Mesenteric fat pad (tissue), 1 donor: ENCODE results near the gene C4orf50. TPM values are rescaled to one million over a fixed set of nuclear protein-coding genes. Genes with fewer than 3 reads are reported as not detected.

ENCODE experiments used
- DNase-seq: peaks from one replicate; pipeline ENCODE4 v3.0.0-alpha.2; 2020; ENCODE audit warnings: low spot score
- total RNA-seq: library from RNA; stranded (reverse); fragmentation: NEBNext Ultra II Directional; extraction: Animal tissue kit (Norgen Biotek cat#: 25700); gene quantifications from one replicate; pipeline ENCODE4 v1.2.1, GENCODE V29; 2021
- donor health status: DM: yes; HTN: yes; CAD: no.

Gene C4orf50
- total RNA-seq, 1 donor from 2014 or later, result not detected

DNA sequence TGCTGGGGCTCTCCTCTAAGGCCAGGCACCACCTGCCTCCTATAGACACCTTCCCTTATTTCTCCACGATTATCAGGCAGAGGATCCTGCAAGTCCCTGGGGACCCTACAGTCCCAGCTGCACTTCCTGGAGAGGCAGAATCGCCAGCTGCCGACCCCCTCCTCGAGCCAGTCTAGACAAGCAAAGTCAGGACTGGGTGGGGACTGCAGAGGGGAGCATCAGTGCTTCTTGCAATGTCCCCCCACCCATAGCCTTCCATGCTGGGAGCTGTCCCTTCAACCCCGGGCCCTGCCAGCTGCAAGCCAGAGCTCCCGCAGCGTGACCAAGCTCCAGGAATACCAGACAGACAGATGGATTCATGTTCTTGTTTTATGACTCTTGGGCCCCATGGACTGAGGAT, 124.0 kb downstream of the C4orf50 start:
- DNase-seq, result no peak

DNA sequence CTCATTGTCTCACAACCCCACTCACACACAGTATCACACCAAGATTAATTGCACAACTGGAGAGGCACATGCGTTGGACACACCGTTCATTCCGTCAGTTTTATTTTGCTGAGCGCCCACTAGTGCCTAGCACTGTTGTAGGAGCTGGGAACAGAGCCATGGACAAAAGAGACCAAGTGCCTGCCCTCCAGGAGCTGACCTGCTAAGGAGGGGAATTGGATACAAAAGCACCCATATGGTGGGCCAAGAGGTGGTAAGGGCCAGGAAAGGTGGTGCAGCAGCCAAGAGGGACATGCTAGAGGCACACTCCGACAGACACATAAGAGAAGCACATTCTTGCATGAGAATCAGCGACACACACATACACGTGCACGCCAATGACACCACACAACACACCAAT, 124.6 kb downstream of the C4orf50 start:
- no peak for DNase-seq

DNA sequence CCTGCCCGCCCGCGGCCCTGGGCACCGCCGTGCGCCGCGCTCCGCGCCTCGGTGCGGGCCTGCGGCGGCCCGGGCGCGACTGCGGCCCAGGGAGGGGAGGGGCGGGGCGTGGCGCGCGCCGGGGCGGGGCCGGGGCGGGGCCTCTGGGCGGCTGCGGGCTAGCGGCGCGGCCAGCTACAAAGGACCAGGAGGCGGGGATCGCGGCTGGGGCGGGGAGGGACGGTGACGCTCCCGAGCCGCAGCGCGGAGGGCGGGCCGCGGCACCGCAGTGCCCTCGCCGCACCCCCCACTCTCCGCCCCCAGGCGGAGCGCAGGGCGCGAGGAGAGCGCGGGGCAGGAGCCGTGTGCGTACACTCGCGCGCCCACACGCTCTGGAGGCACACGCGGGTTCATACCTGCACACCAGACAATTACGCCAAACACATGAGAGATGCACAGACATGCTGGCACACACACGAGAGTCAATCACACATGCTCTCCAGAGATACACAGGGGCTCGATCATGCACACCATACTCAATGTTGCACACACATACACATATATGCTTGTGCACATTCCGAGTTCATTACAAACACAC, 125.1 kb downstream of the C4orf50 start, which contains the start of gene CRMP1:
Gene CRMP1, minus strand, starts transcription at position 83 of the 577 bp plus-strand sequence. CDS start 117 bp downstream, outside the sequence.
- DNase-seq, result no peak

DNA sequence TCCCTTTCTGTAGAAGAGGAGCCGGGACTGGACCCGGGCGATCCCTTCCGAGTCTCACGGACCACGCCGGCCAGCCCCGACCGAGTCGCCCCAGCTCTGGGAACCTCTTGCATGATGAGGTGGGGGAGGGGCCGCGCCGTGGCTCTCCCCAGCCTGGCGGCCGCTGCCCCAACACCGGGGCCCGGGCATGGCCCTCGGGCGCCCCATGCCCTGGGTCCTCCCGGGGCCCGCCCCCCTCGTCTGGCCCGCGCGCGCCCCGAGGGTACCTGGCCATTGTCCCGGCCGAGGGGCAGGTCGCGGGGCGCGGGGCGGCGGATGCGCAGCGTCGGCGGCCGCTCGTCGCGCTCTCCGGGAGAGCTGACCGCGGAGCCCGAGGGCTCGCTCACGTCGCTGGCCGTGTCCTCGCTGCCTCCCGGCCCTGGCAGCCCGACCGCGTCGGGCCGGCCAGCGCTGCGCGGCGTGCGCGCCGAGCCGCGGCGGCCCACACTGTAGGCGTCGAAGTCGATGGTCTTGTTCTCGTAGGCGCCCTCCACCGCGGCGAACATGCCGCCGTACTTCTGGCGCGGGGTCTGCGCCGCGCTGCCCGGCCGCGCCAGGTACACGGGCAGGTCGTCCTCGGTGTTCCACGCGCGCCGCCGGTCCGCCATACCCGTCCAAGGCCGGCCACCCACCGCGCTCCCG, 125.8 kb downstream of the C4orf50 start:
- DNase-seq, result no peak

DNA sequence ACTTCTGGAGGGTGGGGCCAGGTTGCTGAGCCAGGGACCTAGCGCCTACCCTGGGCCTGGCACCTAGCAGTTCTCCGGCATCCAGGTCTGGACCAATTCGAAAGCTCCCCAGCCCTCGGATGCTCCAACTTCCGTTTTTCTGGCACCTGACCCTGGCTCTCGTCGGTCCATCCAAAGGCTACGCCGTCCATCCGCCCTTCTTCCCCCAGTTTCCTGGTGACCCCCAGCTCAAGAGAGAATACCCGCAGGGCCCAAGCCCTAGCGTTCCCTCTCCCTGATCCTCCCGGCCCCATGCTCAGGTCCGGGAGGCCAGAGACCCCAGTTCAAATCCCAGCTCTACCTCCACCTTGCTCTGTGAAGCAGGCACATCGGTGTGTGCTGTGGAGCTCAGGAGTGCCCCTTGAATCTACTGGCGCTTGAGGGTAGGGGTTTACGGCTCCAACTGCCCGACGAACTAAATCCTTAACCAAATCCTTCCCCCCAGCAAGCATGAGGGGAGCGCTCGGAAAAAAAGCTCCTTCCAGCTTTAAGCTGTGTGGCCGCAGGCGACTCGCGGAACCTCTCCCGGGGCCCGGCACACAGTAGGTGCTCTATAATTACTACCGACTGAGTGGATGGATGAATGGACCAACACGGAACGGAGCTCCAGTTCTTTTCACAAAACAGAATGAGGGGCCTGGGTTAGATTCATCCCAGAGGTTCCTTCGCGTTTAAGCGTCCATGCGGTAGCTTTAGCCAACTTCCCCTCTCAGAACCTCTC, 126.5 kb downstream of the C4orf50 start:
- no peak for DNase-seq

DNA sequence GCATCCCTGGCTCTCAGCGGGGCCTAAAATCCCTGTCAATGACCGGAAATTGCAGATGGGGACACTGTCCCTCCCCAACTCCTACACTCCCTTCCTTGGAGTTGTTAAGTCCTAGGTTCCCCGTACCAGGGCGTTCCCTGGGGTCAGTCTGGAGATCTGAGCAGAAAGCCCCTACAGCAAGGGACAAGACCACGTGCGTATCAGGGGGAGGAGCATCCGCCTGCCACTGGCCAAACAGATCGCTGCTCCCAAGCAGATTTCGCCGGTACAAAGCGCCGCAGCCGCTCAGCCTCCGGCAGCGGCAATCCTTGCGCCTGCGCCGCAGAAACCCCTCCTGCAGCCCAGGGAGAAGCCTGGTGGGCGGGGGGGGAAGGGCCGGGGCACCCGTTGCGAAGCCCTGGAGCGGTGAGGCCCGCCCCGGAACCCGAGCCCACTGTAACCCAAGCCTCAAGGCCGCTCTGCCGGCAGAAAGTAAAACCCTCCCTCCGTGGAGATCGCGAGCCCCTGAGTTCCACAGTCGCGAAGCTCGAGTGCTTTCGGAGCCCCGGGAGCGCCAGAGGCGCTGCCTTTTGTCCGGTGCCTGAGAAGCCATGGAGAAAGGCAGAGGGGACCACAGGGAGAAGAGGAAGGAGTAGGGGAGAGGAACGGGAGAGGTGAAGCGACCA, 128.0 kb downstream of the C4orf50 start:
- no peak for DNase-seq

DNA sequence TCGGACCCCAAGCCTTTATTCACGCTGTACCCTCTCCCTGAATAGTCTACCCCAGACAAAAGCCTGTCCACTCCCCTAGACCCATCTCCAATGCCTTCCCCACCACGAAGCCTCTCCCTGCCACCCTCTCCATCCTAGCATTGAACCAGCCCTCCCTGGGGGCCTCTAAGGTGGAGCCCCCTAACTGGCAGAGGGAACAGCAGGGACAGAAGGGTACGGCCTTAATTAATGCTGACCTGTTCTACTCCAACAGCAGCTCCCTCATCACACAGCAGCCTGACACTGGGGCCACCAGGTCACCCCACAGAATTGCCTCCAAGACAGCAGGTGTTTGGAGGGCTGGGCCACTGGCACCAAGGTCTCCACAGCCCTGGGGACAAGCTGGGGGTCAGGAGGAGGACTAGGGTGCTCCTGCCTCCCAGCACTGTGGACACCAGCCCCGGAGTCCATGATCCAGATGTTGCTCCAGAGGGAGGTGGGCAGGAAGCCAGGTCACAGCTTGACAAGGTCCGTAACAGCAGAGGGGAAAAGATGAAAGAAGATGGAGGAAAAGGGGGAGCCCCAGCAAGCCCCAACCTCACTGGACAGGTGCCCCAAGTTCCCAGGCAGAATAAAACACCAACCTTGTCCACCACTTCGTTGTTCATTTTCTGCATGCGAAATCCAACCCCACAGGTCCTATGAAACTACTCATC, 129.1 kb downstream of the C4orf50 start:
- no peak for DNase-seq

DNA sequence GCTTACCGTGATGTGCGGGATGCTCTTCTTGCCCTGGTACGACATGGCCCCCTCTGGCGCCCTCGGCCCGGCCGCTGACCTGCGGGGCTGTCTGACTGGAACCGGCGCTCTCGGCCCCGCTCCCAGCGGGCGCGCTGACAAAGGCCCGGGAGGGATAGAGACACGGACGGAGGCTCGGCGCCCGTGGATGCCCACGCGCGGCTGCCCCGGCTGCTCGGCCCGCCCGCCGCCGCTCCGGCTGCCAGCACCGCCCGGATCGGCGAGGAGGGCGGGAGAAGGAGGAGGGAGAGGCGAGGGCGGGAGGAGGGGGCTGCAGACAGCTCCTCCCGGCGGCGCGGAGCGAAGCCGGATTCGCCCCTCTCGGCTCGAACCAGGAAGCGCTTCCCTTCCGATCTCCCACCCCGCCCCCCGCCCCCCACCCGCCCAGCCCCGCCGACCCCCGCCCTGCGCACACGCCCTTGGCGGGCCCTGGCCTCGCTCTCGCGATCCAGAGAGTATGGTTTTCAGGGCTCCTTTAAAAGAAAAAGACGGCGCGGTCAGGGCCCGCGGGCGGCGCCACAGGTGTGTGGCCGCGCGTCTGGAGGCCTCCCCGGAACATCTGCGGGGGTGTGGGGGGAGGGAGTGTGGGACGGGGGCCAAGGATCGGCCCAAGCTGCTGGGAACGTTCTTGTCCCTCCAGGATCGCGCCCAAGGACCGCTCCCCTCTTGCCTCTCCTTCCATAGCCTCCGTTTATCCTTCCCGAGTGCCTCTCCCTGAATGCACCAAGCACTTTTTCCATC, 129.8 kb downstream of the C4orf50 start:
- DNase-seq, result no peak

DNA sequence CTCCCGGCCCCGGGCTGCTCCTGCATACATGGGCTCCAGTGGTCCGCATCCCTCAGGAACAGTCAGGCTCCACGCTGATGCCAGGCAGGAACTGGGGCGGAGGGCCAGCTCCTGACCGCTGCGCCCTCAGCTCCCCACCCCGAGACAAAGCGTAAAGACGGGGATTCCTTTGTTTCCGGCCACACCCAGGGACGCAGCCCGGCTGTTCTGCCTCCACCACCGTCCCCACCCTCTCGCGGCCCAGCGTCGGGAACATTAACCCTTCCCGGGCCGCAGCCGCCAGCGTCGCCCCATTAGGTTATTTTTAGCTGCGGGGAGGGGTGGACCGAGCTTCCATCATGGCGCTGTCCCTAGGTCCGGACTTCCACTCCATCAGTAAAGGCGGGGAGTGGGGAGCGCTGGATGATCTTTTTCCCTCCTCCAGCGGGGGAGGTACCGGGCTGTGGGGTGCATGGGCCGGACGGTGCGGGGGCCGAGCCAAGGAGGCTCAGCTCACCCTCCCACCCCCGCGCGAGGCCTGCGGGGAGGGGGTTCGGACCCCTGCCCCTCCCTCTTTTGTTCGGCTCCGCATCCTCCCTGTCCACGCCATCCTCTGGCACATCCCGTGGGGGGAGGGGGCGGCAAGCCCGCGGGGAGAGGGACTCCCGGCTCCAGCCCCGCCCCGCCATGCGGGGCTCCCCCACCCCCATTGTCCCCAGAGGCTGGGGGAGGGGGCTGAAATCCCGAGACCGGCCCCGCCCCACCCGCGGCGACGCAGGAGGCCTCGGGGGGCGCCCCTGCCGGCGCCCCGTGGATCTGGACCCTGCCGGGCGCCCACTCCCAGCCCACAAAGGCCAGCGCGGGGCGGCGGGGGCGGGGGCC, 130.6 kb downstream of the C4orf50 start:
- no peak for DNase-seq

DNA sequence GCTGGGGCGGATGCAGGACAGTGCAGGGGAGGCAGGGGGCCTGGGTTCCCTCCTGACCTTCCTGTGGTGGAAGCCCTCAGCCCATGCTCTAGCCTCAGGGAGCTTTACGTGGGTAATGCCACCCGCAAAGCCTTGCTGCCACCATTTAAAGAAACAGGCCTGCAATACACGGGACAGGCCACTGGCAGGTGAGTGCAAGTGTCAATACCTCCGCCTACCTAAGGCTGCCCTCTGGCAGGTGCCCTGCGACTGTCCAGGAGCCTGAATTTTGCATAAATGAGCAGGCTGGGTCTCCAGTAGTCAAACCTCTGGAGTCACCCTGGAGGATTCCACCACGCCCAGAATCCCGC, 131.2 kb downstream of the C4orf50 start:
- DNase-seq, result no peak

DNA sequence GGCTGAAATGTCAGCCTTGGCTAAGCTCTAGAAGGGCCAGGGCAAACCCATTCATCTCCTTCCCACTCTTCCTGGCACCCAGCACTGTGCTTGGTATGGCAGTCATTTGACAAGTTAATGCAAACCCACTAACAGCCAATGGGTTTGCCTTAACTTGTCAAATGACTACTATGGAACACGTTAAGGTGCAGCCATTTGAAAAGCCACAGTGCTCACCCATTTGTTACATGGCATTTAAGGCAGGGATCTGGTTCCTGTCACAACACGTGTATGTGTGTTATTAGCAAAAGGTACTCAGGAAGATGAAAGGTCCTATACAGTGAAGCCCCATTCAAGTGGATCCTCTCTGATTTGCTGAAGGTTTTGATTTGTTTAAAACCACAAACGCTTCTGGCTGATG, 132.5 kb downstream of the C4orf50 start:
- DNase-seq, result no peak

DNA sequence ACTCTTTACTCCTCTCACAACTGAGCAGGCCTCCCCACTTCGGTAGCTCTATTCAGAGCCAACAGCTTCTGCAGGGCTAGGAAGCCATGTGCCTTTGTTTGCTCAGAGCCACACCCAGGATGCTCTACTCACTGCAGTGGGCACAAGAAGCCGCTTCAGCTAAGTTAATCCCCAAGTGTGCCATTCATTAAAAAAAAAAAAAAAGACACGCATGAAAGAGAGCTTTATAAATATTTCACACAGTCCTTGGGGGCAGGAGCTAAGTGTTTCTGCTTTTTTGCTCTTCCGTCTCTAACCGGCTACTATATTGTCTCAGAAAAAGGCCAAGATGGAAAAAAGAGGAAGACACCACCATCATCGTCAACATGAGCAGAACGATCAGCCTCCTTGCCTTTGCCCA, 133.4 kb downstream of the C4orf50 start:
- no peak for DNase-seq

DNA sequence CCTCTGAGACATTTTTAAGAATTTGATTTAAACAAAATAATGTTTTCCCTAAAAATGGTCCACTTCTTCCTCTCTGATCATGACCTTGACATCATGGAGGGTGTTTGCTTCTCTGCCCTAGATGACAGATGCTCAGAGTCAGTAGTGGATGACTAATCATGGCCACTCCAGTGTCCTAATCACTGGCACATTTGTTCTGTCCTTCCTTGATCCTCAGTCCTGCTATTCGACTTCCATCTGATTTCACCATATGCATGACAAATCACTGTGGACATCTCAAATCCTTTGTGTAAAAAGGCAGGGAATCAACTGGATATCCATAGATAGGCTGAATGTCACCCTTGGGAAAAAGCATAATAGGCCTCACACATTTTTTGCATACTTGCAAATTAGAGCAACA, 134.3 kb downstream of the C4orf50 start:
- no peak for DNase-seq

DNA sequence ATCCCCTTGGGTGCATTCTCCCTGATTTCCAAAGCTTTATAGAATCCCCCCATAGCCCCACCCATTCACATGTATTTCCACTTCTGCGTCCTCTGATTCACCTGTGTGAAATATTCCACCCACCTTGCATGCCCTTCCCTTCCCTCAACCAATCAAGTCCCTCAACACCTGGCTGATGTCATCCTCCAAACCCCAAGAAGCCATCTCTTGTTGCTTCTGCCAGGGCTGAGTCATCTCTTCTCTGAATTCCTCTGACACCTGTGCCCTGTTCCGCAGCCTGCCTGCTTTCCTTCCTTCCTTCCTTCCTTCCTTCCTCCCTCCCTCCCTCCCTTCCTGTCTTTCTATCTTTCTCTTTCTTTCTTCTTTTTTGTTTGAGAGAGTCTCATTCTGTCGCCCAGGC, 135.3 kb downstream of the C4orf50 start:
- DNase-seq, result no peak

DNA sequence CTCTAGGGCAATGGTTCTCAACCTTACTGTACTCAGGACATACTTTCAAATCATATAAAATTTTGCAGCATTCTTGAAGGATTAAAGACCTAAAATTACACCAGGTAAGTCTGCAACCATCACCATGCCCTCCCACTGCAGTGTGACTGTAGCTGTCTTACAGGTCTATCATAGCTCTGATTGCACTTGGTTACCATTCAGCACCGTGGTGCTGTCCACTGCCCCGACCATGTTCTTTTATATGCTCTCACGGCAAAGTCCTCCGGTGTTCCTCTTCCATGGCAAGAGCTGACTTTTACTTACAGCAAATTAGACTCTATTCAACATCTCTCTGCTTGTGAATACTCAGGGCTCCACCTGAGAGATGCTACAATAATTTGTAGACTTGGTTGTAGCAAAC, 136.9 kb downstream of the C4orf50 start:
- no peak for DNase-seq

DNA sequence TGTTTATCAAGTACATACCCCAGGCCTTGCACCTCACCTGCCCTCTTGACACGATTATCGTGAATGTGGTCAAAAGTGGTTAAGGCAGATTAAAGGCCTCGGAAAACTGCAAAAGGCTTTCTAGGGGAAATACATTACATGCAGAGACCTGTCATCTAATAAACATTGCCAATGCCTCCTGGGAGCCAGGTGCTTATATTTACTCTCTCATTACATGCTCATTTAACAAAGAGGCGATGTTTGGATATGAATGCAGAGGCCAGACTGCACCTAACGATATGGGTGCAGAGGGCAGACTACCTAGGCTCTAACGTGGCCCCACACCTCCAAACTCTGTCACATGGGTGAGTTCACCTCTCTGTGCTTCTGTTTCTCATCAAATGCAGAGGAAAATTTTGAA, 139.9 kb downstream of the C4orf50 start:
- no peak for DNase-seq

DNA sequence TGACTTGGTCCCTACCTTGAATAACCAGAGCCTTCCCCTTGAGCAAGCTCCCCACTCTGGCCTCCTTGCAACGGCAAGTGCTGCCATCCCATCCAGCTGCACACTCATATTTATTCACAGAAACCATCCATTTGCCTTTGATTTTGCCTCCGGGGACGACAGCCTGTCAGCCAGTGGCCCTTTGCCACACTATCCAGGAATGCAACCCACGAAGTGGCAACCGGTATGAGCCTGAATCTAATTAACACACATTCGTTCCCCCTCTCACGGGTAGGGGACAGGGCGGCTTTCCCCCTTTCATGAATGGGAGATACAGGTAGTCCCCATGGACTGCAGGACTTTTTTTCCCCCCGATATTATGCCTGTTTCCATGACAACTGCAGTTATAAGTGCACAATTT, 140.8 kb downstream of the C4orf50 start:
- no peak for DNase-seq

DNA sequence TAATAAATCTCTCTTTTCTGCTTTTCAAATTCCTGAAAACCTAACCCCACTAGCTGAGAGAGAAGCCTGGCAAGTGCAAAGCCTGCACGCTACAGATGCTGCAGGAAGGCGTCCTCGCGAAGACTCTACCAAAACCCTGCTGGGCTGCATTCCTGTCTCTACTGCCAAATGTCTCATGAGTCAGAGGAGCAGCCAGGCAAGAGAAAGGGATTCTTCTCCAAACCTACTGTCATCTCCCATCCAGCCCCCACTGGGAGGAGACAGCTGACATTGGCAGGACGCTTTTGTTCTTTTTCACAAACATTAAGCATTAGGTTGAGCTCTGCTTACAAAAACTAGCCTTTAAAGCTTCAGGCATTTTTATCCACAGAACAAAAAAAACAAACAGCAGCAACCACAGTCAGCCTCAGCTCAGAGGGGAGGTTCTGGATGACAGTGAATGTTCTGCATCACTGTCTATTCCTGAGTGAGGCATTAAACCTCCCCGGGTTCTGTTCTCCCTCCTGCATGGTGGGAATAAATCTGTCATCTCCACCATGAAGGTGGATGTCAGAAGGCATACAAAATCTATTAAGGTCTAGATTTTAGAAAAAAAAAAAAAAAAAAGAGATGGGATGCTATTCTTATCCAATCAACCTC, 143.3 kb downstream of the C4orf50 start:
- no peak for DNase-seq

DNA sequence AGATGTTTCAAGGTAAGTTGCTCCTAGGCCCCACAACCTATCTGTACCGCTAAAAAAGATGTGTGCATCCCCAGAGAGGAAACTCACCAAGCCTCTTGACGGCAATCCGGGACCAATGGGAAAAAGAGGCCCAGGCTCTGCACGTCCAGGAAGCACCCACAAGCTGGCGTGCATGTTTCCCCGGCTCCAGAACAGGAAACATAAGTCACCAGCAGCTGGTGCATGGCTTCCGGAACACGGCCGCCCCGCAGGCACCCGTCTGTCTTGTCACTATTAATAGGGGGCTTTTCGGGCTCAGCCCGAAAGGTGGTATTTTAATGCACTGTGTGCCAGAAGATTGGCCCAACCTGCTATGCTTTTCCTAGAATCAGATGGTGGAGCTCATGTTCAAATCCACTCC, 147.5 kb downstream of the C4orf50 start:
- no peak for DNase-seq
